Transverse colon (tissue), 3 donors: Measurements from ENCODE around the gene PHF14.

Source experiments
- POLR2A ChIP-seq: fragments of 450-650 bp; IDR thresholded peaks from one replicate; pipeline ENCODE4 v1.6.1; 2016; ENCODE audit warnings: antibody characterized with exemption, mild to moderate bottlenecking, moderate library complexity
- POLR2AphosphoS5 ChIP-seq, 3 donors: sonication (generic); formaldehyde crosslinking; IDR thresholded peaks; one replicate each; pipeline ENCODE4 v1.6.1; 2016; ENCODE audit warnings: antibody characterized with exemption in 3 of 3

- TF ChIP-seq POLR2AphosphoS5 (IDR thresholded peaks at IDR 0.05) (no peak), POLR2A (no peak)
Observed at GRCh38 chr7:11166051-11166450, 192.4 kb downstream of the PHF14 start.
